Lower lobe of right lung (tissue), 2 donors: ENCODE measurements around the gene ESYT1. TPM values are rescaled to one million over a fixed set of nuclear protein-coding genes. Genes with fewer than 3 reads are reported as not detected.

Experiments used
- ATAC-seq, 2 donors: fragments of 200-7000 bp; cut with Tn5 transposase; one replicate each; pipeline ENCODE4 v1.9.1; 2020 to 2022; ENCODE audit warnings: mild to moderate bottlenecking in 2 of 2, moderate library complexity in 2 of 2
- DNase-seq: peaks from one replicate; pipeline ENCODE4 v3.0.0-alpha.2; 2020
- H3K27ac ChIP-seq: fragments of 200-600 bp; one replicate; pipeline ENCODE4 v1.8.0; 2022
- H3K27me3 ChIP-seq: fragments of 200-600 bp; one replicate; pipeline ENCODE4 v1.8.0; 2022; ENCODE audit warnings: low read depth
- H3K36me3 ChIP-seq: fragments of 200-600 bp; one replicate; pipeline ENCODE4 v1.8.0; 2022; ENCODE audit warnings: mild to moderate bottlenecking
- H3K4me1 ChIP-seq: fragments of 200-600 bp; one replicate; pipeline ENCODE4 v1.8.0; 2022
- H3K4me3 ChIP-seq: fragments of 200-600 bp; one replicate; pipeline ENCODE4 v1.8.0; 2022; ENCODE audit warnings: mild to moderate bottlenecking
- H3K9me3 ChIP-seq: fragments of 200-600 bp; one replicate; pipeline ENCODE4 v1.8.0; 2022
- intact Hi-C: fragments of 100-400 bp; cut with DNase I; formaldehyde crosslinking; loops from one replicate; pipeline ENCODE4 v1.11.0; 2022
- total RNA-seq: library from RNA; stranded (reverse); fragmentation: NEBNext Ultra II Directional; extraction: Animal tissue kit (Norgen Biotek cat#: 25700); gene quantifications from one replicate; pipeline ENCODE4 v1.2.1, GENCODE V29; 2021
- TF ChIP-seq, protein P1 (sequence below): fragments of 200-600 bp; IDR thresholded peaks from one replicate; pipeline ENCODE4 v1.8.0; 2022; ENCODE audit warnings: antibody characterized with exemption, mild to moderate bottlenecking
- donor health status: DM: no; HTN: yes; CAD: no; lungs with severe emphysema.

Gene ESYT1
- total RNA-seq, 1 donor from 2014 or later, result 114 TPM

DNA sequence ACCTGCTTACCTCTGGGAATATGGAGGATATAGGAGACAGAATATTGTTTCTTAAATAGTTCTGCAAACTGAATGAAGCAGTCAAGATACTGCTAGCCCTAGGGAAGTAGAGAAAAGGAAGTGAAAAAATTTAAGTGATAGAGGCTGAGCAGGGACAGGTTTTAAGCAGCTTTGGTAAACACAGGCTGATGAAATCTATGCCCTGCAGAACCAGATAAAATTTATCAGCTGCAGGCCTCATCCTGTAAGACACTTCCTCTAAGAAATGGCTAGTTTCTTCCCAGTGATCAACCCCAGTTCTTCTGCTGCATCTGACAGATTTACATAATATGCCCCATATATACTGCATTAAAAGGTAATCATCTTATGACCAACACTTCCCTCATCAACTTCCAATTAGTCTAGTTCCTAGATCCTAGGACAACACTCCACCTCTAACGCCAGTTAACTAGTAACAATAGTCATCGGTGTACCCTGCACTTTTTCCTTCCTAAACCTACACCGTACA is 1.3 kb upstream of the ESYT1 start:
- Histone ChIP-seq H3K4me1 (peaks cover 48% of the 10 kb centered on the region), H3K4me3 (peak overlapping the region; percentile 89)
- intact Hi-C loops, result no loop called here

DNA sequence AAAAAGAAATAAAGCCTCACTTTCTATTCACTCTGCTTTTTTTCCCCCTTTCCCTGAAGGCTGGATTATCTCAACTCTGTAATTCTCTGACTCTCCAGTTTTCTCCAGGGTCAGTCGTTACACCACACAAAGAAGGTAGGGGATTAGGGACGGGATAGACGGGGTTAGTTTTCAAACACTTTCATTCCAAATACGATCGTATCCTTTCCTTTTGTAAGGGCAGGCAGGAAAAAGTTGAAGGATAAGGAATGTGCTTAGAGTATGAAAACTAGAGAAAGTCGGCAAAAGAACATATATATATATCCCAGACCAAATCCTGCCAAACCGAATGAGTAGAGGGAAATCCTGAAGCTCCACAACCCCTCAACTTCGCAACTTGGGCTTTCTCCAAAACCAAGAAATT is 581 bp upstream of the ESYT1 start:
- intact Hi-C loops, result no loop called here
- Histone ChIP-seq H3K4me3 (peak overlapping the region; percentile 89), H3K4me1 (peaks cover 48% of the 10 kb centered on the region), H3K27me3 (no peaks in the 10 kb centered on the region), H3K9me3 (no peaks in the 10 kb centered on the region), H3K36me3 (peaks cover 24% of the 10 kb centered on the region), H3K27ac (peak overlapping the region; percentile 88)
- no peak for ATAC-seq
- TF ChIP-seq, protein P1, sequence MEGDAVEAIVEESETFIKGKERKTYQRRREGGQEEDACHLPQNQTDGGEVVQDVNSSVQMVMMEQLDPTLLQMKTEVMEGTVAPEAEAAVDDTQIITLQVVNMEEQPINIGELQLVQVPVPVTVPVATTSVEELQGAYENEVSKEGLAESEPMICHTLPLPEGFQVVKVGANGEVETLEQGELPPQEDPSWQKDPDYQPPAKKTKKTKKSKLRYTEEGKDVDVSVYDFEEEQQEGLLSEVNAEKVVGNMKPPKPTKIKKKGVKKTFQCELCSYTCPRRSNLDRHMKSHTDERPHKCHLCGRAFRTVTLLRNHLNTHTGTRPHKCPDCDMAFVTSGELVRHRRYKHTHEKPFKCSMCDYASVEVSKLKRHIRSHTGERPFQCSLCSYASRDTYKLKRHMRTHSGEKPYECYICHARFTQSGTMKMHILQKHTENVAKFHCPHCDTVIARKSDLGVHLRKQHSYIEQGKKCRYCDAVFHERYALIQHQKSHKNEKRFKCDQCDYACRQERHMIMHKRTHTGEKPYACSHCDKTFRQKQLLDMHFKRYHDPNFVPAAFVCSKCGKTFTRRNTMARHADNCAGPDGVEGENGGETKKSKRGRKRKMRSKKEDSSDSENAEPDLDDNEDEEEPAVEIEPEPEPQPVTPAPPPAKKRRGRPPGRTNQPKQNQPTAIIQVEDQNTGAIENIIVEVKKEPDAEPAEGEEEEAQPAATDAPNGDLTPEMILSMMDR, result no peak
- DNase-seq, result no peak

More for the DNA sequence above, 1.3 kb upstream of the ESYT1 start:
- H3K9me3 ChIP-seq, result no peaks in the 10 kb centered on the region
- peak overlapping the region; percentile 88 for H3K27ac ChIP-seq
- DNase-seq (no peak), ATAC-seq (no peak)
- peaks cover 19% of the 10 kb centered on the region for H3K36me3 ChIP-seq
- TF ChIP-seq, protein P1, result no peak
- H3K27me3 ChIP-seq, result no peaks in the 10 kb centered on the region

DNA sequence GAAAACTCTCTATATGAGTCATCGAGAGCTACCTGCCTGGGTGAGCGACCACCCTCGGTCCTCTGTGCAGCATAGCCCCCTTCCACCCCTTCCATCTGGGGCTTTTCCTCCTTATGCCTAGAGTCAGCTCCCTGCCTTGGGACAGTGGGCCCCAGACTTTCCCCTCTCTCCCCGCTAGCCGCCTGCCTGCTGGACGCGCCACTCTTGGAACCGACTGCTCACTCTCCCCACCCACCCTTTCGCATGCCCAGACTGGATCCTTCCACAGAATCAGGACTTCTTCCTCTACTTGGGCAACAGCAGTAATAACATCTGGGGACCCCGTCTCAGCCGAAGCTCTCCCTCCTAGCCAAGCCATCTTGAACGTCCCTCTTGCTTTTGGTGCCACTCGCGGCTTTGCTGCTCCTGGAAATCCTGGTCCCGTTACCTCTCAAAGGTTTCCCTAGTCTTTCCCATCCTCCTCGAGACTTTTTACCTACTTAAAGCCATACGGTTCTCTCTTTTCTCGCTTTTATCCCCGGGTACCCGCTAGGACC is 671 bp downstream of the ESYT1 start:
- intact Hi-C loops, result no loop called here
- no peaks in the 10 kb centered on the region for H3K9me3 ChIP-seq
- TF ChIP-seq, protein P1, result no peak
- DNase-seq (peak; percentile 53), ATAC-seq (peak; percentile 1 to 18)
- H3K27ac ChIP-seq, result peak overlapping the region; percentile 88
- no peaks in the 10 kb centered on the region for H3K27me3 ChIP-seq
- H3K4me1 ChIP-seq, result peaks cover 48% of the 10 kb centered on the region
- H3K4me3 ChIP-seq, result peak overlapping the region; percentile 89
- H3K36me3 ChIP-seq, result peaks cover 37% of the 10 kb centered on the region

DNA sequence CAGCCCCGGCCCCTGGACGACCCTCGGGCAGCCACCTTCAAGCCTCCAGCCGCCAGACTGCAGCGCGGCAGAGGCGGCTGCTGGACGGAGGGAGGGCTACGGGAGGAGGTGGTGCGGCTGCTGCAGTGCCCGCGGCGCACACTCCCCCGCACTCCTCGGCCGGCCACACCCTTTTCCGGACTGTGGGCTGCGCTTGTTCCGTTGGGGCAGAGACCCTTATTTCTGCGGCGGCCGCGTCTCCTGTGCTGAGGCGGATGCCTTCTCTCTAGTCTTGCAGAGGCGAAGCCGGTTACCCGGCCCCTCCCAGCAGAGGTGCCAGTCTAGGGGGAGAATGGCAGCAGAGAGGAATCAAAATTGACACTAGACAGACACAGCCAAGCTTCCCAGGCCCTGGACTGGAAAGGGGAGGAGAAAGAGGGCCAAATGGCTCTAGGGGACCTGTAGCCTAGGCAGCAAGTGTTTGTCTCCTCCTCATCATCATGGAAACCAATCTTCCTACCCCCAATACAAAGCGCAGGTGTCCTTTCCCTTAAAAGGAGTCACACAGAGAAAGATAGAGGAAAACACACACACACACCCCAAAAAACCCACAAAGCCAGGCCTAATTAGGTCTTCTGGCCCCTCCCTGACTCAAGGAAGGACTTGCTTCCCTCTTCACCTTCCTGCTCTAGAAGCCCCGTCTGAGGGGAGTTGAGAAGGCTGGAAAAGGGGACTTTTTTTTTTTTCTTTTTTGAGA is 1.3 kb downstream of the ESYT1 start:
- intact Hi-C loops, result no loop called here
- TF ChIP-seq, protein P1, result no peak

DNA sequence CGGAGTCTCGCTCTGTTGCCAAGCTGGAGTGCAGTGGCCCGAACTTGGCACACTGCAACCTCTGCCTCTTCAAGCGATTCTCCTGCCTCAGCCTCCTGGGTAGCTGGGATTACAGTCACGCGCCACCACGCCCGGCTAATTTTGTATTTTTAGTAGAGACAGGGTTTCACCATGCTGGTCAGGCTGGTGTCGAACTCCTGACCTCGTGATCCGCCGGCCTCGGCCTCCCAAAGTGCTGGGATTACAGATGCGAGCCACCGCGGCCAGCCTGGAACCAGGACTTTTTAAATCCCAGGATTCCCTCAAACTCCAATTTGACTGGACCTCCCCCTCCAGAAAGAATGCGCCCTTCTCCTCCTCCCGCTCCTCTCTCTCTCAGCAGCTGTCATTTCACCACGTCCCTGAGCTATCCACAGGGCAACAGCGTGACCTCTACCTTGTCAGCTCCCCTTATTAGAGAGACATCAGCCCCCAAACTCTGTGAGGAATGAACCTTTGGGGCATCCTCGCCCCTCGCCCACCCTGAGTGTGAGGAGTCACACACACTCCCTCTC is 2.0 kb downstream of the ESYT1 start:
- peaks cover 42% of the 10 kb centered on the region for H3K4me1 ChIP-seq
- H3K4me3 ChIP-seq, result peak overlapping the region; percentile 89
- ATAC-seq (no peak), DNase-seq (no peak)
- no peaks in the 10 kb centered on the region for H3K9me3 ChIP-seq
- H3K27ac ChIP-seq, result peak overlapping the region; percentile 88
- intact Hi-C loops, result no loop called here
- TF ChIP-seq, protein P1, result no peak
- peaks cover 50% of the 10 kb centered on the region for H3K36me3 ChIP-seq
- H3K27me3 ChIP-seq, result no peaks in the 10 kb centered on the region

More for the DNA sequence above, 1.3 kb downstream of the ESYT1 start:
- H3K9me3 ChIP-seq, result no peaks in the 10 kb centered on the region
- H3K27me3 ChIP-seq, result no peaks in the 10 kb centered on the region
- DNase-seq (peak; percentile 82), ATAC-seq (peak; percentile 69 to 75)
- peak overlapping the region; percentile 88 for H3K27ac ChIP-seq
- H3K36me3 ChIP-seq, result peaks cover 43% of the 10 kb centered on the region
- H3K4me1 ChIP-seq, result peaks cover 47% of the 10 kb centered on the region
- peak overlapping the region; percentile 89 for H3K4me3 ChIP-seq
